ENCODE measurements around the gene TPRA1.
A peak's percentile ranks its signal among the peaks of the same experiment; 100 is the strongest.

TPRA1 gene

GRCh38 chr3:127590593-127591465, at the start of gene TPRA1:
Gene TPRA1, minus strand, starts transcription at chr3:127590733. Its CDS starts 10,587 bp downstream, at chr3:127580146.
- DNase-seq, result peak; percentile 98

GRCh38 chr3:127640042-127640355, 49.5 kb upstream of the TPRA1 start:
- DNase-seq, result no peak

GRCh38 chr3:127639173-127640041, 48.9 kb upstream of the TPRA1 start:
- DNase-seq, result no peak

DNA sequence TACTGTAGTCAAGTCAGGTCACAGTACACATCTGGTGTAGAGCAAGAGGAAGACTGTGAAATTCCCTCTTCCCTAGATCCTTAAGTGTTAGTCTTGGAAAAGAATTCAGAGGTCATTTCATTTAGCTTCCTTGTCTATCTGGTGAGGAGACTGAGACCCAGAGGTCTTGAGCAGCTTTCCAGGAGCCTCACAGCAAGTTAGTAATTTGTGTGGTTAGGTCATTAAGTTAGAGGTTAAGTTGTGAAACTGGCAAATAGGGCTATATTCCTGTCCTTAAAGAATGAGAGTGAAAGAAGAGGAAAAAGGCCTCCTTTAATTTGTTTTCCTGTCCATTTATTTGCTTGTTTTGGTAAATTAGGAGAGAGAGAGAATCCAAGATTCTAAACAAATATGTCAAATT, 47.4 kb upstream of the TPRA1 start:
- no peak for DNase-seq

- DNase-seq, result no peak
Observed at GRCh38 chr3:127637546-127637945, 47.0 kb upstream of the TPRA1 start.

DNA sequence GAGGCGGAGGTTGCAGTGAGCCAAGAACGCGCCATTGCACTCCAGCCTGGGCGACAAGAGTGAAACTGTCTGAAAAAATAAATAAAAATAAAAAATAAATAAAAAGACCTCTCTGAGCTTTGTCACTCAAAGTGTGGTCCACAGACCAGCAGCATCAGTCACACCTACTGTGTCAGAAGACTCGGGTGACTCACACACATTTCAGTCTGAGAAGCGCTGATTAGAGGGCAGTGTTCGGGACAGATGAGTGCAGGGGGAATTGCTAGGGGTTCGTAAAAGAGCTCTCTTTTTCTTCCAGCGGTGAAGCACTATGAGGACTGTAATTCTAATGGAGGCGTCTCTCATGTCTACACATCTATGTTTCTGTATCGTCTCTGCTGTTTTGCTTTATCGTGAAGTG, 44.1 kb upstream of the TPRA1 start:
- DNase-seq, result no peak

GRCh38 chr3:127632035-127632820, 41.7 kb upstream of the TPRA1 start:
- no peak for DNase-seq

DNA sequence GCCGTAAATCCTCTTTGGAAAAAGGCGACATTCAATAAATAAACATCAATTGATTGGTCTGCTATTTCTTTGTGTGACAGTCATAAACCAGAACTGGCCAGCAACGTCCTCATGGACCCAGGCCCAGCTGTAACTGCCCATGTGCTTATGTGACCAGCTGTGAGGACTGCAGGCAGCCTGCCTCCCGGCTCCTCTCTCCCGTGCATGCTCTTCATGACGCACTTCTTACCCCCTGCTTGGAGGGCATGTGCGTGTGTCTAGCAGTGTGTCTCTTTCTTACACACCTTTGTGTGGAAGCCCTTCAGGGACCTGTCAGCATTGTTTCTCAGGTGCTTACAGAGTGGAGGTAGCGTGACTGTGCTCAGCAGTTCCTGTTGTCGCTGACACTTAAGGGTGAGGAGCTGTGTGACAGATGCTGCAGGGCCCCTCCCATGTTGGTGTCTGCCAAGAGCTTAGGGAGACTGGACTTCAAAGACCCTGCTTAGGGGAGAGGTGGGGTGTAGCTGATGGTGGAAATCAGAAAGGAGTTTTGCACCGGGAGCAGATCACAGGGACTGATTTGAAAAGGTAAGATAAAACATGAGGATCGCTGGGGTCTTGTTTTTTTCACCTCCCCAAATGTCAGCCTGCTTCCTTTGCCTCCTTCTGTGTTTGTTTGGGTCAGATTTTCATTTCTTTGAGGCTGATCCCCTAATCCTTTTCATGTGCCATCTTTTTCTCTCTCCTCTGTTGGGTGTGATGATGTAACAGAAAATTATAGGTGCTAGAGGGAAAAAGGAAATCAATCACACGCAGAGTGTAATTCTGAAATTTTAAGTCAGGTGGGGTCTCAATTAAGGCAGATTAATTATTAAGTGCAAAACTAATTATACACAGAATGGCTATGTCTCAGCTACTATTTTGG, 40.5 kb upstream of the TPRA1 start:
- DNase-seq, result peak; percentile 42

DNA sequence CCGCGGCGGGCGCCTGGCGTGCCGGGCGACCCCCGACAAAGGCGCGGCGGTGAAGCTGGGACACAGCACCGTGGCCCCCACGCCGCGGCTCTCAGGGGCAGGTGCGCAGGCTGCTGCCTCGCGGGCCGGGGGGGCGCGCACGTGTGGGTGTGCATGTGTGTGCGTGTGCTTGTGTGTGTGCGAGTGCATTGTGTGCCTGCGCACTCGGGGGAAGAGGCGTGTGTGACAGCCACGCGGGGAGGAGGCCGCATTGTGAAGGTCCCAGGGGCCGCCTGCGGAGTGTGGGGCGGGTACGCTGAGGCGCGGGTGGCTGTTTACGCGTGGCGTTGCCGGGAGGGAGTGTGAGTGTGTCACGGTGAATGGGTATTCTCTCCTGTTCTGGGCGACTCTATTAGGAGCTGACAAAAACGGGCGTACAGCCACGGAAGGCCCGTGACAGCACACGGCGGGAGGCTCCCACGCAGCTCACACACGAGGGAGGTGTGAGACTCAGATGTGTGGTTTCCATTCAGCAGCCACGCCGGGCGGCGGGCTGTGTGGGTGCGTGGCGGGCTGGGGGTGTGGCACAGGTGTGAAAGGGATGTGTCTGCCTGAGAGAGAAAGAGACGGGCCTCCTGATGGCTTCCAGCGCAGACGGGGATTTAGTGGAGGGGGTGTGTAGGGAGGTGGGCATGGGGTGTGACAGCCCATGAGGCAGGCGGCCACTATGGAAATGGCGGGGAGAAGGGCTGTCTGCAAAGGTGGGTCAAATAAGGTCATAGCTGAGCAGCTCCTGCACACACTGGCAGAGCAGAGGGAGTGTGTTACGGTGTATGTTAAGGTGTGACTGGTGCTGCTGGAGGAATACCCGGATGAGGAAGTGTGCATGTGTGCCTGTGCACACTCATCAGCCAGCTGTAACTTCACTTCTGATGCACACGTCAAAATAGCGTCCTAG, 39.2 kb upstream of the TPRA1 start:
- DNase-seq, result peak; percentile 72

DNA sequence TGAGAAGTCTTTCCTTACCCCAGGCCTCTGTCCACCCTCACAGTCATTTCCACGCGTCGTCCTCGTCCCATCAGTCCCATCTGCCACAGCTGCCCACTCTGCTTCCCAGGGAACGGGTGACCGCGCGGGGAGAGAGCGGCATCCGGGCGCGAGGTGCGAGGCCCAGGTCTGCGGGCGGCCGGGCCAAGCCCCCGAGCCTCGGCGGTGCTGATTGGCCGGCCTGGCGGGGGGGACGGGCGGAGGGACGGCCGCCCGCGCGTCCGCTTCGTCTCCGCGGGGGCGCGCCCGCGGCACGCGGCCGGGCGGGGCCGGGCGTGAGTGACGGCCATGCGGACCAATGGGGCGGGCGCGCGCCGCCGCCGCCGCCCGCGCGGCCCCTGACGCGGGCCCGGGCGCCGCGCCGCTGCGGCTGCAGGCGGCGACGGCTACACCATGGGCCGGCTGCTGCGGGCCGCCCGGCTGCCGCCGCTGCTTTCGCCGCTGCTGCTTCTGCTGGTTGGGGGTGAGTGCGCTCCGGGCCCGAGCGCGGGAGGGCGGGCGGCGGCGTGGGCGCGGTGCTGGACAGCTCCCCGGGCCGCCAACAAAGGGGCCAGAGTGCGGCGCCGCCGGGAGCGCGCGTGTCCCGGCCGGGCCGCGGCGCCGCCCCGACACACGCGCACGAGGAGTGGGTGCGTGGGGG, 38.4 kb upstream of the TPRA1 start, which contains the start of gene PODXL2:
PODXL2 (plus strand) TSS at position 398 of the 679 bp plus-strand sequence; CDS start at position 433, 35 bp downstream.
- peak; percentile 76 for DNase-seq

DNA sequence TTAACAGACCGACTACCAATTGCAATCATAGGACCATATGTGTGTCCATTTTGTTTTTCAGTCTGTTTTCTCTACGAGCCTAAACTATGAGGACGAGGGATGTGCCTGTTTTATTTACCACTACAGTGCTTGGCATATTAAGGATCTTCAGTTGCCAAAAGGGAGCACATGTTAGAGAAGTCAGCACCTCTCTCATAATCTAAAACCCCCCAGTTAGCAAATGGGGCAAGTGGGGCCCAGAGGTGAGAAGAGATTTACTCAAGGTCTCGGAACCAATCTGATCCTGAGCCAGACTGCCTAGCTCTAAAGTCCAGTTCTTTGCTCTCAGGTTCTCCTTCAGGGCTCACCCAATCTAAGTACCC, 37.9 kb upstream of the TPRA1 start:
- DNase-seq, result no peak

DNA sequence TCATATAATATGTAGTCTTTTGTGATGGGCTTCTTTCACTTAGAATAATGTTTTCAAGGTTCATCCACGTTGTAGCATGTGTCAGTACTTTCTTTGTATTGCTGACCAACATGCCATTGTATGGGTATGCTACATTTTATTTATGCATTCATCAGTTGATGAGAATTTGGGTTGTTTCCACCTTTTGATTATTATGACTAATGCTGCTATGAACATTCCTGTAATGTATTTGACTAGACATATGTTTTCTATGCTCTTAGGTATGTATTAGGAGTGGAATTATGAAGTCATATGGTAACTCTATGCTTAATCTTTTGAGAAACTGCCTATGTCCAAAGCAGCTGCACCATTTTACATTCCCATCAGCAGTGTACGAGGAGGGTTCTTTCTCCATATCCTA, 35.3 kb upstream of the TPRA1 start:
- no peak for DNase-seq

GRCh38 chr3:127624063-127624462, 33.5 kb upstream of the TPRA1 start:
- DNase-seq, result no peak

- DNase-seq, result no peak
Observed at GRCh38 chr3:127622772-127623576, 32.4 kb upstream of the TPRA1 start.

DNA sequence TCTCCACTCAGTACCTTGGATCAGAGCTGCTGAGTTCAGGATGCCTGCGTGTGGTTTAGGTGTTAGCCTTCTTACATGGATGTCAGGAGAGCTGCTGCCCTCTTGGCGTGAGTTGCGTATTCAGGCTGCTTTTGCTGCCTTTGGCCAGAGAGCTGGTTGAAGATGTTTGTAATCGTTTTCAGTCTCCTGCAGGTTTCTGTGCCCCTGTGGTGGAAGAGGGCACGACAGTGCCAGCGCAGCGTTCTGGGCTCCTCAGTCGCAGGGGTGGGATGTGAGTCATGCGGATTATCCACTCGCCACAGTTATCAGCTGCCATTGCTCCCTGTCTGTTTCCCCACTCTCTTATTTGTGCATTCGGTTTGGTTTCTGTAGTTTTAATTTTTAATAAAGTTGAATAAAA, 31.5 kb upstream of the TPRA1 start:
- DNase-seq, result no peak

DNA sequence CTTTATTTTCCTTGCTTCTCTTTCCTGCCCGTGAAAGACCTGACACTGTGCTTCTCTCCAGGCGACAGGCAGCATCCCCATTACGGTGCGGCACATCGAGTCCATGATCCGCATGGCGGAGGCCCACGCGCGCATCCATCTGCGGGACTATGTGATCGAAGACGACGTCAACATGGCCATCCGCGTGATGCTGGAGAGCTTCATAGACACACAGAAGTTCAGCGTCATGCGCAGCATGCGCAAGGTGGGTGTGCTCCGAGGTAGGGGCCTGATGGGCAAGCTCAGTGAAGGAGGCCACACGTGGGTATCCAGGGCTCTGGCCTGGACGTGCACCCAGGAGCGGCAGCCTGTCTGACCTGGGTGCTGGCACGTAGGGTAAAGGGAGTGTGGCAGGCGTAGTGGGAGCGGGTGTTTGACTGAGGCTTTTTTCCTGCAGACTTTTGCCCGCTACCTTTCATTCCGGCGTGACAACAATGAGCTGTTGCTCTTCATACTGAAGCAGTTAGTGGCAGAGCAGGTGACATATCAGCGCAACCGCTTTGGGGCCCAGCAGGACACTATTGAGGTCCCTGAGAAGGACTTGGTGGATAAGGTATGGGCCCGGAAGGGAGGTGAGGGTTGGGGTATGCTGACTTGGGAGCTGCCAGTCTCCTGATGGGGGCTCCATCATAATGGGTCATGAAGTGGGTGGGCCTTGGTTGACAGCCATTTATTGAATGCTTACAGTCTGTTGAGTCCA, 30.3 kb upstream of the TPRA1 start:
- DNase-seq, result no peak

- DNase-seq, result no peak
Observed at GRCh38 chr3:127618891-127619290, 28.4 kb upstream of the TPRA1 start.

GRCh38 chr3:127616836-127617605, 26.5 kb upstream of the TPRA1 start:
- DNase-seq, result no peak

All from retina (tissue), 1 donor.